Measurements from ENCODE around the gene CTDSPL.

Gene CTDSPL

GRCh38 chr3:37945156-37945806, 83.6 kb downstream of the CTDSPL start:
- DNase-seq, result no peak

GRCh38 chr3:37945807-37946530, 84.3 kb downstream of the CTDSPL start:
- no peak for DNase-seq

GRCh38 chr3:37946531-37946889, 84.8 kb downstream of the CTDSPL start:
- no peak for DNase-seq

GRCh38 chr3:37949866-37950265, 88.2 kb downstream of the CTDSPL start:
- DNase-seq, result no peak

- DNase-seq, result no peak
Measured at GRCh38 chr3:37952564-37952963, 90.9 kb downstream of the CTDSPL start.

GRCh38 chr3:37953226-37953625, 91.5 kb downstream of the CTDSPL start:
- no peak for DNase-seq

- no peak for DNase-seq
Measured at GRCh38 chr3:37953707-37954394, 92.2 kb downstream of the CTDSPL start.

- DNase-seq, result no peak
Measured at GRCh38 chr3:37954881-37955280, 93.2 kb downstream of the CTDSPL start.

- DNase-seq, result no peak
Measured at GRCh38 chr3:37955918-37956707, 94.4 kb downstream of the CTDSPL start.

- no peak for DNase-seq
Measured at GRCh38 chr3:37956723-37957538, 95.3 kb downstream of the CTDSPL start.

- DNase-seq, result no peak
Measured at GRCh38 chr3:37957539-37957936, 95.9 kb downstream of the CTDSPL start.

- no peak for DNase-seq
Measured at GRCh38 chr3:37961622-37962431, 100.1 kb downstream of the CTDSPL start.

GRCh38 chr3:37963016-37963415, 101.3 kb downstream of the CTDSPL start:
- DNase-seq, result no peak

- DNase-seq, result no peak
Measured at GRCh38 chr3:37963635-37964034, 102.0 kb downstream of the CTDSPL start.

GRCh38 chr3:37964146-37964545, 102.5 kb downstream of the CTDSPL start:
- DNase-seq, result no peak

- no peak for DNase-seq
Measured at GRCh38 chr3:37964716-37965115, 103.0 kb downstream of the CTDSPL start.

GRCh38 chr3:37967260-37967881, 105.7 kb downstream of the CTDSPL start:
- peak; percentile 79 for DNase-seq

- DNase-seq, result no peak
Measured at GRCh38 chr3:37968199-37968598, 106.5 kb downstream of the CTDSPL start.

GRCh38 chr3:37968813-37969595, 107.3 kb downstream of the CTDSPL start:
- DNase-seq, result no peak

GRCh38 chr3:37969596-37970100, 108.0 kb downstream of the CTDSPL start:
- no peak for DNase-seq

All from activated CD8-positive, alpha-beta memory T cell treated with anti-CD3 and anti-CD28 coated beads for 24 hours (primary cell).